ENCODE data around the gene FBLN2. TPM values are rescaled to one million over a fixed set of nuclear protein-coding genes. Genes with fewer than 3 reads are reported as not detected.

FBLN2 gene
- total RNA-seq, 1 experiment from 2014 or later: 0.39 TPM

DNA sequence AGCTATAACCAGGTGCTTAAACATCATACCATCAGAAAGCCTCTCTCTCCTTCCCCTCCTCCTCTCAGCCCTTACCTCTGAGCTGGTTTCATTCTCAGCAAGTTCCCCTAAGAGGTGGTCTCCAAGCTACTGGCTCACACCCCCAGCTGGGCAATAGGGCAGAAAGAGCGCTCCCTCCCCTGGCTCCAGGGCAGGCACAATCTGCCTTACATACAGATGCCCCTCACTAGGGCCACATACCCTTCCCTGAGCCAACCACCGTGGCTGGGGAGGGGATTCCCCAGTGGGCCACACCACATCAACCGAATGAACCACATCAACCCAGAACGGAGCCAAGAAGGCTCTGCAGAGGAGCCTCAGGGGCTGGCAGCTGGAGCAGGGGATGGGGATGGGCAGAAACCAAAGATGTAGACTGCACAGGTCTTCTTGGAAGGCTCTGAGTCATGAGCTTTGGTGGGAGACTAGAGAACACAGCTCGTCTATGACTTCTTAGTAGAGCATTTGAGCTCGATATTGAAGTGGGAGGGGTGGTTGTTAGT, 4.6 kb upstream of the FBLN2 start:
- no peak overlapping the region for H3K4me2 ChIP-seq (ENCODE audit: low read length)
- no peaks in the 10 kb centered on the region for H3K9me2 ChIP-seq (ENCODE audit: insufficient read depth)
- BruUV-seq (replicated peaks): no TSS peak
- H3K27ac ChIP-seq (ENCODE audit: low read depth, low read length): no peak overlapping the region
- ChIA-PET RAD21 (ENCODE audit: low non-redundant PET in 1 of 2, low total read pairs in 2 of 2, uncharacterized antibody in 2 of 2, unreplicated experiment in 2 of 2) (no interaction called here), POLR2A (no interaction called here), CTCF (no interaction called here)
- no peaks in the 10 kb centered on the region for H3K79me2 ChIP-seq (ENCODE audit: insufficient read depth, low read length)
- H3K27me3 ChIP-seq (ENCODE audit: insufficient read depth, low read length): no peaks in the 10 kb centered on the region
- no peak overlapping the region for H3K4me3 ChIP-seq (replicated peaks in 1 of 2; ENCODE audit: low read depth in 1 of 2, low read length in 2 of 2)
- H3K9me3 ChIP-seq (ENCODE audit: control insufficient read depth in 1 of 2, insufficient read depth in 1 of 2, low read depth in 1 of 2, low read length in 2 of 2): peaks cover 0 to 8% of the 10 kb centered on the region in 2 experiments; a peak in 1 of 4 replicates
- DNase-seq (ENCODE audit: low read depth, low spot score) (no peak), ATAC-seq (no peak)
- H4K20me1 ChIP-seq (ENCODE audit: insufficient read depth): no peaks in the 10 kb centered on the region
- intact Hi-C loops (cut with micrococcal nuclease): no loop called here
- H3K9ac ChIP-seq (ENCODE audit: low read length): no peak overlapping the region
- no peaks in the 10 kb centered on the region for H3K36me3 ChIP-seq (ENCODE audit: control insufficient read depth in 1 of 2, insufficient read depth in 2 of 2, low read length in 2 of 2)
- no peak overlapping the region for H2AFZ ChIP-seq (ENCODE audit: low read depth, low read length, poor library complexity, severe bottlenecking)
- peaks cover 4 to 27% of the 10 kb centered on the region in 2 experiments; a peak in 3 of 4 replicates for H3K4me1 ChIP-seq (ENCODE audit: control insufficient read depth in 1 of 2, insufficient read depth in 2 of 2, low read length in 2 of 2)
- TF ChIP-seq EZH2phosphoT487 (IDR thresholded peaks at IDR 0.05; ENCODE audit: borderline replicate concordance) (no peak), FOSL1 (IDR thresholded peaks at IDR 0.05; ENCODE audit: low read depth) (no peak), CBX3 (IDR thresholded peaks at IDR 0.05; ENCODE audit: low read depth) (no peak), POLR2A (IDR thresholded peaks at IDR 0.05; ENCODE audit: borderline replicate concordance, extremely low read depth, insufficient read depth, insufficient read length) (no peak), TCF7L2 (IDR thresholded peaks at IDR 0.05; ENCODE audit: borderline replicate concordance, extremely low read depth, insufficient read depth, insufficient read length) (no peak), JUND (IDR thresholded peaks at IDR 0.05) (no peak)
- TF ChIP-seq, protein P1, sequence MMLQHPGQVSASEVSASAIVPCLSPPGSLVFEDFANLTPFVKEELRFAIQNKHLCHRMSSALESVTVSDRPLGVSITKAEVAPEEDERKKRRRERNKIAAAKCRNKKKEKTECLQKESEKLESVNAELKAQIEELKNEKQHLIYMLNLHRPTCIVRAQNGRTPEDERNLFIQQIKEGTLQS (IDR thresholded peaks at IDR 0.05): no peak
- TF ChIP-seq, protein P2, sequence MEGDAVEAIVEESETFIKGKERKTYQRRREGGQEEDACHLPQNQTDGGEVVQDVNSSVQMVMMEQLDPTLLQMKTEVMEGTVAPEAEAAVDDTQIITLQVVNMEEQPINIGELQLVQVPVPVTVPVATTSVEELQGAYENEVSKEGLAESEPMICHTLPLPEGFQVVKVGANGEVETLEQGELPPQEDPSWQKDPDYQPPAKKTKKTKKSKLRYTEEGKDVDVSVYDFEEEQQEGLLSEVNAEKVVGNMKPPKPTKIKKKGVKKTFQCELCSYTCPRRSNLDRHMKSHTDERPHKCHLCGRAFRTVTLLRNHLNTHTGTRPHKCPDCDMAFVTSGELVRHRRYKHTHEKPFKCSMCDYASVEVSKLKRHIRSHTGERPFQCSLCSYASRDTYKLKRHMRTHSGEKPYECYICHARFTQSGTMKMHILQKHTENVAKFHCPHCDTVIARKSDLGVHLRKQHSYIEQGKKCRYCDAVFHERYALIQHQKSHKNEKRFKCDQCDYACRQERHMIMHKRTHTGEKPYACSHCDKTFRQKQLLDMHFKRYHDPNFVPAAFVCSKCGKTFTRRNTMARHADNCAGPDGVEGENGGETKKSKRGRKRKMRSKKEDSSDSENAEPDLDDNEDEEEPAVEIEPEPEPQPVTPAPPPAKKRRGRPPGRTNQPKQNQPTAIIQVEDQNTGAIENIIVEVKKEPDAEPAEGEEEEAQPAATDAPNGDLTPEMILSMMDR (IDR thresholded peaks at IDR 0.05 in 2 of 3, conservative IDR thresholded peaks at IDR 0.05 in 1 of 3; ENCODE audit: borderline replicate concordance in 1 of 3, insufficient read depth in 1 of 3, low read depth in 2 of 3, low read length in 2 of 3): no peak

All from HCT116 (cell line).